Liver (tissue), 9 donors: ENCODE results near the gene TAF1C. TPM values are rescaled to one million over a fixed set of nuclear protein-coding genes. Genes with fewer than 3 reads are reported as not detected.

ENCODE experiments used
- DNase-seq: peaks from one replicate; pipeline ENCODE4 v3.0.0-alpha.2; 2017; ENCODE audit warnings: low spot score
- H3K27ac ChIP-seq, 2 donors: one replicate each; pipeline ENCODE4 v1.7.0; 2013; ENCODE audit warnings: inconsistent platforms in 2 of 2, low read length in 2 of 2, control low read depth in 1 of 2, low read depth in 1 of 2, mild to moderate bottlenecking in 1 of 2
- H3K27me3 ChIP-seq, 4 donors: one replicate each; pipeline versions ENCODE4 v1.6.1 to v1.7.0; 2013; ENCODE audit warnings: low read length in 3 of 4, inconsistent platforms in 1 of 4, mild to moderate bottlenecking in 1 of 4, moderate library complexity in 1 of 4; ENCODE audit not compliant: control insufficient read depth in 4 of 4, insufficient read depth in 4 of 4
- H3K36me3 ChIP-seq, 4 donors: one replicate each; pipeline versions ENCODE4 v1.6.1 to v1.7.0; 2013; ENCODE audit warnings: low read length in 3 of 4, mild to moderate bottlenecking in 3 of 4, low read depth in 1 of 4, moderate library complexity in 1 of 4; ENCODE audit not compliant: control insufficient read depth in 4 of 4, insufficient read depth in 3 of 4
- H3K4me1 ChIP-seq, 4 donors: one replicate each; pipeline versions ENCODE4 v1.6.1 to v1.7.0; 2013; ENCODE audit warnings: low read length in 3 of 4, mild to moderate bottlenecking in 3 of 4, moderate library complexity in 1 of 4; ENCODE audit not compliant: control insufficient read depth in 4 of 4, insufficient read depth in 4 of 4
- H3K4me3 ChIP-seq, 3 donors: one replicate each; pipeline versions ENCODE4 v1.6.1 to v1.7.0; 2013; ENCODE audit warnings: low read length in 3 of 3, control low read depth in 1 of 3, low read depth in 1 of 3, mild to moderate bottlenecking in 1 of 3
- H3K9ac ChIP-seq, 2 donors: one replicate each; pipeline ENCODE4 v1.7.0; 2013; ENCODE audit warnings: low read length in 2 of 2, mild to moderate bottlenecking in 2 of 2, moderate library complexity in 2 of 2, control low read depth in 1 of 2, low read depth in 1 of 2
- H3K9me3 ChIP-seq, 4 donors: one replicate each; pipeline versions ENCODE4 v1.6.1 to v1.7.0; 2013; ENCODE audit warnings: low read length in 3 of 4; ENCODE audit not compliant: control insufficient read depth in 4 of 4
- EGR1 ChIP-seq, 2 donors: IDR thresholded peaks; 2 replicates each; pipeline ENCODE4 v1.6.1; 2016 to 2018; ENCODE audit warnings: antibody characterized with exemption in 2 of 2, low read depth in 2 of 2
- FOXA1 ChIP-seq: IDR thresholded peaks from 2 replicates; pipeline ENCODE4 v1.6.1; 2016; ENCODE audit warnings: antibody characterized with exemption
- FOXA2 ChIP-seq: IDR thresholded peaks from 2 replicates; pipeline ENCODE4 v1.6.1; 2016; ENCODE audit warnings: antibody characterized with exemption
- GABPA ChIP-seq, 2 donors: IDR thresholded peaks in 1 of 2; conservative IDR thresholded peaks in 1 of 2; 2 replicates each; pipeline ENCODE4 v1.6.1; 2016; ENCODE audit warnings: antibody characterized with exemption in 2 of 2, mild to moderate bottlenecking in 1 of 2, moderate library complexity in 1 of 2
- HNF4A ChIP-seq, 2 donors: conservative IDR thresholded peaks; 2 replicates each; pipeline ENCODE4 v1.6.1; 2016; ENCODE audit warnings: antibody characterized with exemption in 2 of 2, mild to moderate bottlenecking in 2 of 2
- HNF4G ChIP-seq: IDR thresholded peaks from 2 replicates; pipeline ENCODE4 v1.6.1; 2016; ENCODE audit warnings: antibody characterized with exemption
- JUND ChIP-seq, 2 donors: IDR thresholded peaks; 2 replicates each; pipeline ENCODE4 v1.6.1; 2016; ENCODE audit warnings: antibody characterized with exemption in 2 of 2
- NR2F2 ChIP-seq: IDR thresholded peaks from 2 replicates; pipeline ENCODE4 v1.6.1; 2016; ENCODE audit warnings: antibody characterized with exemption
- RAD21 ChIP-seq, 2 donors: IDR thresholded peaks; 2 replicates each; pipeline ENCODE4 v1.6.1; 2016; ENCODE audit warnings: antibody characterized with exemption in 2 of 2, mild to moderate bottlenecking in 2 of 2
- RXRA ChIP-seq, 2 donors: IDR thresholded peaks; 2 replicates each; pipeline ENCODE4 v1.6.1; 2017 to 2018; ENCODE audit warnings: antibody characterized with exemption in 2 of 2, mild to moderate bottlenecking in 1 of 2
- SP1 ChIP-seq: IDR thresholded peaks from 2 replicates; pipeline ENCODE4 v1.6.1; 2018; ENCODE audit warnings: antibody characterized with exemption, mild to moderate bottlenecking
- TAF1 ChIP-seq: conservative IDR thresholded peaks from 2 replicates; pipeline ENCODE4 v1.6.1; 2016; ENCODE audit warnings: antibody characterized with exemption, mild to moderate bottlenecking
- YY1 ChIP-seq: IDR thresholded peaks from 2 replicates; pipeline ENCODE4 v1.6.1; 2016; ENCODE audit warnings: antibody characterized with exemption, mild to moderate bottlenecking
- WGBS: extraction: QIAGEN DNeasy Blood & Tissue Kit; methylation state at CpG from one replicate; pipeline ENCODE4 v1.1.7; 2013; 5-methylcytosine and 5-hydroxymethylcytosine counted together
- polyA plus RNA-seq, 2 donors: library from polyadenylated mRNA; stranded (reverse) in 1 of 2; unstranded in 1 of 2; fragments of 200-250 nt in 1 of 2; fragments of >200 nt in 1 of 2; fragmentation: Nextera tagmentation in 1 of 2; extraction: Ambion mirVana in 1 of 2; gene quantifications; one replicate each; pipeline versions ENCODE4 v1.2.1 to v1.2.3, GENCODE V29; 2013 to 2015
- total RNA-seq, 2 donors: library from RNA; depleted of rRNA; stranded (reverse); fragments of >200 nt; gene quantifications; one replicate each; pipeline ENCODE4 v1.2.3, GENCODE V29; 2014
- TF ChIP-seq, protein P1 (sequence below): IDR thresholded peaks from 2 replicates; pipeline ENCODE4 v1.6.1; 2016; ENCODE audit warnings: antibody characterized with exemption
- TF ChIP-seq, protein P2 (sequence below): IDR thresholded peaks from 2 replicates; pipeline ENCODE4 v1.6.1; 2016; ENCODE audit warnings: antibody characterized with exemption
- TF ChIP-seq, protein P3 (sequence below): IDR thresholded peaks from 2 replicates; pipeline ENCODE4 v1.6.1; 2016; ENCODE audit warnings: antibody characterized with exemption
- TF ChIP-seq, protein P4 (sequence below): IDR thresholded peaks from 2 replicates; pipeline ENCODE4 v1.6.1; 2016; ENCODE audit warnings: antibody characterized with exemption, mild to moderate bottlenecking
- donor health status: healthy.
- donor health status: healthy.
- donor health status: healthy.
- donor health status: healthy.
- donor health status: healthy.

Gene TAF1C
- total and polyA plus RNA-seq, 4 donors: 10.2 to 34.5 (median 11.3) TPM

DNA sequence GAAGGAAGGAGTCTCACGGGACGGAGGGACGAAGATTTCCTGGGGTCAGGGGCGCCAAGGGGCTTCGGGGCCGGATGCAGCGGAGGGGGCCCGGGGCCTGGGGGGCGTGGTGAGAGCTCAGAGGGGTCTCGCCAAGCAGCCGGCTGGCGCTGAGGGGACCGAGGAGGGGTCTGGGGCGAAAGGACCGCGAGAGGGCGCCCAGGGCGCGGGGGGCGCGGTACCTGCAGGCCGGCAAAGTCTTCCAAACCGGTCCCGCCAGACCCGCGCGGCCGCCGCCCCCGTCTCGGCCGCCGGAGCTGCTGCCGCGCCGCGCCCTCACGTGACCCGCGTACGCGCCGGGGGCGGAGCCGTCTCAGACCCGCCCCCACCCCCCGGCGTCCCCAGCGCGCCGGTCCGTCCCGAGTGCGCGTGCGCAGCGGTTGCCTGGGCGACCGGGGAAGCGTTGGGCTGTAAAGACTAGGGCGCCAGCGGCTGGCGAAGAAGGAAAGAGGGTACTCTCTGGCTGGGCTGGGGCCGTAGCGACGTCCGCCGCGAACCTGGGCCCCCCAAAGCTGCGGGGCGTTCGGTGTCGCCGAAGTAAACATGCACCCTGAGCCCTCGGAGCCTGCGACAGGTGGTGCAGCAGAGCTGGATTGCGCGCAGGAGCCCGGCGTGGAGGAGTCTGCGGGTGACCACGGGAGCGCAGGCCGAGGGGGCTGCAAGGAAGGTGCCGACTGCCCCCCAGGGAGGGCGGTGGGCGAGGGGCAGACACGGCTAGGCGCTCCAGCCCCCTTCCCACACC is 41.8 kb downstream of the TAF1C start, which contains the start of the genes DNAAF1 and HSDL1:
Gene DNAAF1, plus strand, starts transcription at position 450 of the 781 bp plus-strand sequence. Its CDS starts 133 bp downstream, at position 583.
Gene HSDL1, minus strand, starts transcription at position 319 of the 781 bp plus-strand sequence. CDS start 13,856 bp downstream, outside the sequence.
- TF ChIP-seq JUND (IDR thresholded peaks at IDR 0.05) (no peak), RAD21 (IDR thresholded peaks at IDR 0.05) (no peak), EGR1 (IDR thresholded peaks at IDR 0.05; ENCODE audit: low read depth in 2 of 2) (no peak), SP1 (no peak), RXRA (IDR thresholded peaks at IDR 0.05) (no peak), GABPA (IDR thresholded peaks at IDR 0.05 in 1 of 2, conservative IDR thresholded peaks at IDR 0.05 in 1 of 2) (no peak), TAF1 (no peak), YY1 (no peak), HNF4G (no peak), HNF4A (conservative IDR thresholded peaks at IDR 0.05) (no peak), FOXA1 (no peak), FOXA2 (no peak), NR2F2 (no peak)
- TF ChIP-seq, protein P1, sequence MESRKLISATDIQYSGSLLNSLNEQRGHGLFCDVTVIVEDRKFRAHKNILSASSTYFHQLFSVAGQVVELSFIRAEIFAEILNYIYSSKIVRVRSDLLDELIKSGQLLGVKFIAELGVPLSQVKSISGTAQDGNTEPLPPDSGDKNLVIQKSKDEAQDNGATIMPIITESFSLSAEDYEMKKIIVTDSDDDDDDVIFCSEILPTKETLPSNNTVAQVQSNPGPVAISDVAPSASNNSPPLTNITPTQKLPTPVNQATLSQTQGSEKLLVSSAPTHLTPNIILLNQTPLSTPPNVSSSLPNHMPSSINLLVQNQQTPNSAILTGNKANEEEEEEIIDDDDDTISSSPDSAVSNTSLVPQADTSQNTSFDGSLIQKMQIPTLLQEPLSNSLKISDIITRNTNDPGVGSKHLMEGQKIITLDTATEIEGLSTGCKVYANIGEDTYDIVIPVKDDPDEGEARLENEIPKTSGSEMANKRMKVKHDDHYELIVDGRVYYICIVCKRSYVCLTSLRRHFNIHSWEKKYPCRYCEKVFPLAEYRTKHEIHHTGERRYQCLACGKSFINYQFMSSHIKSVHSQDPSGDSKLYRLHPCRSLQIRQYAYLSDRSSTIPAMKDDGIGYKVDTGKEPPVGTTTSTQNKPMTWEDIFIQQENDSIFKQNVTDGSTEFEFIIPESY: no peak
- TF ChIP-seq, protein P2, sequence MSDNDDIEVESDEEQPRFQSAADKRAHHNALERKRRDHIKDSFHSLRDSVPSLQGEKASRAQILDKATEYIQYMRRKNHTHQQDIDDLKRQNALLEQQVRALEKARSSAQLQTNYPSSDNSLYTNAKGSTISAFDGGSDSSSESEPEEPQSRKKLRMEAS: no peak
- TF ChIP-seq, protein P3, sequence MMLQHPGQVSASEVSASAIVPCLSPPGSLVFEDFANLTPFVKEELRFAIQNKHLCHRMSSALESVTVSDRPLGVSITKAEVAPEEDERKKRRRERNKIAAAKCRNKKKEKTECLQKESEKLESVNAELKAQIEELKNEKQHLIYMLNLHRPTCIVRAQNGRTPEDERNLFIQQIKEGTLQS: no peak
- TF ChIP-seq, protein P4, sequence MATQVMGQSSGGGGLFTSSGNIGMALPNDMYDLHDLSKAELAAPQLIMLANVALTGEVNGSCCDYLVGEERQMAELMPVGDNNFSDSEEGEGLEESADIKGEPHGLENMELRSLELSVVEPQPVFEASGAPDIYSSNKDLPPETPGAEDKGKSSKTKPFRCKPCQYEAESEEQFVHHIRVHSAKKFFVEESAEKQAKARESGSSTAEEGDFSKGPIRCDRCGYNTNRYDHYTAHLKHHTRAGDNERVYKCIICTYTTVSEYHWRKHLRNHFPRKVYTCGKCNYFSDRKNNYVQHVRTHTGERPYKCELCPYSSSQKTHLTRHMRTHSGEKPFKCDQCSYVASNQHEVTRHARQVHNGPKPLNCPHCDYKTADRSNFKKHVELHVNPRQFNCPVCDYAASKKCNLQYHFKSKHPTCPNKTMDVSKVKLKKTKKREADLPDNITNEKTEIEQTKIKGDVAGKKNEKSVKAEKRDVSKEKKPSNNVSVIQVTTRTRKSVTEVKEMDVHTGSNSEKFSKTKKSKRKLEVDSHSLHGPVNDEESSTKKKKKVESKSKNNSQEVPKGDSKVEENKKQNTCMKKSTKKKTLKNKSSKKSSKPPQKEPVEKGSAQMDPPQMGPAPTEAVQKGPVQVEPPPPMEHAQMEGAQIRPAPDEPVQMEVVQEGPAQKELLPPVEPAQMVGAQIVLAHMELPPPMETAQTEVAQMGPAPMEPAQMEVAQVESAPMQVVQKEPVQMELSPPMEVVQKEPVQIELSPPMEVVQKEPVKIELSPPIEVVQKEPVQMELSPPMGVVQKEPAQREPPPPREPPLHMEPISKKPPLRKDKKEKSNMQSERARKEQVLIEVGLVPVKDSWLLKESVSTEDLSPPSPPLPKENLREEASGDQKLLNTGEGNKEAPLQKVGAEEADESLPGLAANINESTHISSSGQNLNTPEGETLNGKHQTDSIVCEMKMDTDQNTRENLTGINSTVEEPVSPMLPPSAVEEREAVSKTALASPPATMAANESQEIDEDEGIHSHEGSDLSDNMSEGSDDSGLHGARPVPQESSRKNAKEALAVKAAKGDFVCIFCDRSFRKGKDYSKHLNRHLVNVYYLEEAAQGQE: no peak
- no peaks in the 10 kb centered on the region for H3K27me3 ChIP-seq
- whole genome bisulfite sequencing: under 1% methylated on average over 89 of the region's 89 CpGs
- H3K27ac ChIP-seq: peak within 1 kb of the TSS in 1 of 2 donors; percentile 54
- H3K4me1 ChIP-seq: peaks cover 3 to 9% (median 8%) of the 10 kb centered on the region in 4 donors
- DNase-seq: peak; percentile 97
- no peaks in the 10 kb centered on the region for H3K9me3 ChIP-seq
- H3K36me3 ChIP-seq: no peaks in the 10 kb centered on the region
- H3K4me3 ChIP-seq: peak within 1 kb of the TSS; percentile 85 to 92 (median 86)
- peak within 1 kb of the TSS in 1 of 2 donors; percentile 16 for H3K9ac ChIP-seq
